Bronchial epithelial cell (primary cell): ENCODE results near the gene KIF13A. TPM values are rescaled to one million over a fixed set of nuclear protein-coding genes. Genes with fewer than 3 reads are reported as not detected.

Experiments used
- DNase-seq: peaks from one replicate; pipeline ENCODE4 v3.0.0-alpha.2; 2010; ENCODE audit warnings: low read depth
- FAIRE-seq: peaks from 2 replicates; lab custom pipeline; 2011; peaks lifted over from hg19 to GRCh38; lab: Jason Lieb, UNC
- H3K27me3 ChIP-seq: 2 replicates; pipeline ENCODE4 v1.5.1; 2011; ENCODE audit warnings: low read length; ENCODE audit not compliant: control insufficient read depth, insufficient read depth
- H3K36me3 ChIP-seq: 2 replicates; pipeline ENCODE4 v1.5.1; 2011; ENCODE audit warnings: low read length; ENCODE audit not compliant: control insufficient read depth, insufficient read depth
- H3K4me3 ChIP-seq: 2 replicates; pipeline ENCODE4 v1.5.1; 2011; ENCODE audit warnings: mild to moderate bottlenecking, low read depth, low read length, control low read depth
- total RNA-seq: library from RNA; depleted of rRNA; stranded (reverse); fragments of >200 nt; gene quantifications from 2 replicates; pipeline ENCODE4 v1.2.1, GENCODE V29; 2014
- TF ChIP-seq, protein P1 (sequence below): IDR thresholded peaks from 2 replicates; pipeline ENCODE4 v1.5.1; 2011; ENCODE audit warnings: mild to moderate bottlenecking, moderate library complexity, low read length, control low read depth, inconsistent platforms; ENCODE audit not compliant: insufficient read depth, severe bottlenecking

The KIF13A gene
- total RNA-seq, 1 donor from 2014 or later, result 47.4 TPM

DNA sequence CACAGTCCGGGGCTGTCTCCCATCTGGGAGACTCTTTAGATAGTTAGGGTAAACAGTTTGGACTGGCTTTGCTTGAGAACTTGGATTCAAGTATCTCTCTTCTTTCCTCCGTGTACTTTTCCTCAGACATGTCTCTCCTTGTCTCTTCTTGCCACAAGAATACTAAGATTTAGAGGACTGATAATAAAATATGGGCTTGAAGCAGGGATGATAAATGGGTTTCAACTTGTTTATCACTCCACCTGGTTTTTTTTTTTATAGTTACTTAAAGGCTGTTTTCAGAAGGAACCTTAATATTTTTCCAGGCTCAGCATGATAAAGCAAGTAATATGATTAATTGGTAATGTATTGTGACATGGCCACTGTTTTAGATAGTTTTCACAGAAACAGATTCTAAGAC lies 40.9 kb upstream of the KIF13A start:
- H3K36me3 ChIP-seq, result no peaks in the 10 kb centered on the region
- H3K27me3 ChIP-seq, result no peaks in the 10 kb centered on the region
- DNase-seq (peak; percentile 76), FAIRE-seq (no peak)
- no peak overlapping the region for H3K4me3 ChIP-seq
- TF ChIP-seq, protein P1, sequence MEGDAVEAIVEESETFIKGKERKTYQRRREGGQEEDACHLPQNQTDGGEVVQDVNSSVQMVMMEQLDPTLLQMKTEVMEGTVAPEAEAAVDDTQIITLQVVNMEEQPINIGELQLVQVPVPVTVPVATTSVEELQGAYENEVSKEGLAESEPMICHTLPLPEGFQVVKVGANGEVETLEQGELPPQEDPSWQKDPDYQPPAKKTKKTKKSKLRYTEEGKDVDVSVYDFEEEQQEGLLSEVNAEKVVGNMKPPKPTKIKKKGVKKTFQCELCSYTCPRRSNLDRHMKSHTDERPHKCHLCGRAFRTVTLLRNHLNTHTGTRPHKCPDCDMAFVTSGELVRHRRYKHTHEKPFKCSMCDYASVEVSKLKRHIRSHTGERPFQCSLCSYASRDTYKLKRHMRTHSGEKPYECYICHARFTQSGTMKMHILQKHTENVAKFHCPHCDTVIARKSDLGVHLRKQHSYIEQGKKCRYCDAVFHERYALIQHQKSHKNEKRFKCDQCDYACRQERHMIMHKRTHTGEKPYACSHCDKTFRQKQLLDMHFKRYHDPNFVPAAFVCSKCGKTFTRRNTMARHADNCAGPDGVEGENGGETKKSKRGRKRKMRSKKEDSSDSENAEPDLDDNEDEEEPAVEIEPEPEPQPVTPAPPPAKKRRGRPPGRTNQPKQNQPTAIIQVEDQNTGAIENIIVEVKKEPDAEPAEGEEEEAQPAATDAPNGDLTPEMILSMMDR, result no peak

DNA sequence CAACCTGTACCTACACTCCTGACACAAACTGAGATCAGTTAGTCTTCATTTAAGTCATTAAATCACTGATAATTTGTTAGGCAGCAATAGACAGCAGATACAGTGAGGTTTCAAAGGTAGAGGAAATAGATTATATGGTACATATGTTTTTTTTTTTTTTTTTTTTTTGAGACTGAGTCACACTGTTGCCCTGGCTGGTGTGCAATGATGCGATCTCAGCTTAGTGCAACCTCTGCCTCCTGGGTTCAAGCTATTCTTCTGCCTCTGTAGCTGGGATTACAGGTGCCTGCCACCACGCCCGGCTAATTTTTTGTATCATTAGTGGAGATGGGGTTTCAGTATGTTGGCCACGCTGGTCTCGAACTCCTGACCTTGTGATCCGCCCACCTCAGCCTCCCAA lies 38.2 kb upstream of the KIF13A start:
- DNase-seq, result peak; percentile 53
- no peaks in the 10 kb centered on the region for H3K36me3 ChIP-seq
- no peaks in the 10 kb centered on the region for H3K27me3 ChIP-seq
- no peak for FAIRE-seq
- H3K4me3 ChIP-seq, result no peak overlapping the region
- TF ChIP-seq, protein P1, result no peak

DNA sequence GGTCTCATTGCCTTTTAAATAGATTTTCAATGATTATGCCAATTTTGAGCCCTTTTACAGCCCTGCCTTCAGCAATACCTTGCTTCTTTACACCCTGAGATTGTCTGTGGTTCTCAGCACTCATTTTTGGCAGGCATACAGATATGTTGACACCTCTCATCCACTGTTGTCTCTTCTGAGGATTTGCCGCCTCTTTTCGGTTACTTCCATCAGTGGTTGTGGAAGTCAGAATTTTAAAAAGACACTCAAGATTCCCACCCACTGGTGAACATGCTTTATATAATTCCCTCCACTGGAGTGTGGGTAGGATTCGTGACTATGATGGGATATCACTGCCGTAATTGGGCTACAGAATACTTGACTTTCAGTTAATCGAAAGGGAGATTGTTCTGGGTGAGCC lies 37.4 kb upstream of the KIF13A start:
- Histone ChIP-seq H3K4me3 (no peak overlapping the region), H3K36me3 (no peaks in the 10 kb centered on the region), H3K27me3 (no peaks in the 10 kb centered on the region)
- FAIRE-seq (no peak), DNase-seq (no peak)
- TF ChIP-seq, protein P1, result no peak

DNA sequence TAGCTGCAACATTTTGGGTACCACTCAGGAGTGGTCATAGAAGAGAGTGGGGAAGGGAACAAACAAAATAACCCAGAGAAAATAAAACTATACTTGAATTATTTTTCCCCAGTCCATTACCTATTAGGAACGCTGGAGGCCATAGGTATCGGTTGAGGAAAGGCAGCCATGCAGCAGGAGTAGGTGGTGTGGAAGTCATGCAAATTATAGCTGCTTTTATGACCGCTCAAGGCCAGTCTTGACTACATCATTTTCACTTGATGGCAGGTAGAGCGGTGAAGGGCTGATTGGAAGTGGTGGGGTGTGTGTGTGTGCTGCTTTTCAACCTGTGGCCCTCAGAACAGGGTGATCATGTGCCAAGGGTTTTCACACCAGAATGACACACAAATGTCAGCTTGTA lies 36.5 kb upstream of the KIF13A start:
- TF ChIP-seq, protein P1, result no peak
- FAIRE-seq, result no peak
- Histone ChIP-seq H3K27me3 (no peaks in the 10 kb centered on the region), H3K4me3 (no peak overlapping the region), H3K36me3 (no peaks in the 10 kb centered on the region)
- no peak for DNase-seq

DNA sequence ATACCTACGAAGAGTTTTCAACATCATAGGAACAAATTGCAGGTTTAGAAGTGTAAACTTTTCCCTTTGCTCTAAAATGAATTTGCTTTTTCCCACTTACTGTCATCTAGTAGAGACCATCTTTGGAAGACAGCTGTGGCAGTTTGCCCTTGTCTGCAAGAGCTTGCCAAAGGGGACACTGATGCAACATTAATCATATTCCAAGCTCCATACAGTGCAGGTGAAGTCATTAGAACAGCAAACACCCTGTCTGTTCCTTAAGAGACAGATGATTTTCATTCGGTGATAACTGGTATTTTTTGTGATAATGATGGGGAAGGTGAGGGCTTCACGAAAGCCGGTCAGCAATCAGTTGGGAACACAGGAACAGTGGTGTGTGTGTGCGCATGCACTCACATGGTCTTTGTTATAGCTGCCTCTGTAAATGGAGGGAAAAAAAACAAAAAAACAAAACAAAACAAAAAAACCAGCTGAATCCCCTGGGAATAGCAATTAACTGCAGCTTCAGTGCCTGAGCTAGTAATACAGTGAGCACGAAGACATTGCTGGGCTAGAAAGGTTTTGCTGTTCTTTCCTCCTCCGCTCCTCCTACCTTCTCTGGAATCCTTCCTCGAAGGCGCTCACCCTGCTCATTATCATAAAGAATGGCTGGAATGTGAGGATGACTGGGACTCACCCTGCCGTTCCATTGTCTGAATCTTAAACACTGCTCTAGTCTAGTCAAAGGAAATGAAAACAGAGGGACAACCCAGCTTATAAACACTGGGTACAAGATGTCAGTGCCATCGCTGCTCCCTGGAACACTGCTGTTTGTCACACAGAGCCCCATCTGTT lies 35.2 kb upstream of the KIF13A start:
- FAIRE-seq (no peak), DNase-seq (peak; percentile 59)
- Histone ChIP-seq H3K4me3 (no peak overlapping the region), H3K36me3 (no peaks in the 10 kb centered on the region), H3K27me3 (no peaks in the 10 kb centered on the region)
- TF ChIP-seq, protein P1, result no peak
